Keratinocyte (primary cell): ENCODE data around the gene PARP1. TPM values are rescaled to one million over a fixed set of nuclear protein-coding genes. Genes with fewer than 3 reads are reported as not detected.

Experiments used
- DNase-seq: peaks from one replicate; pipeline ENCODE4 v3.0.0-alpha.2; 2011; ENCODE audit warnings: low read depth, missing footprints, low spot score
- FAIRE-seq: peaks from 2 replicates; lab custom pipeline; 2011; peaks lifted over from hg19 to GRCh38; lab: Jason Lieb, UNC
- H2AFZ ChIP-seq: 2 replicates; pipeline ENCODE4 v1.6.0; 2012; ENCODE audit warnings: low read length, control low read depth, inconsistent platforms; ENCODE audit not compliant: control insufficient read depth
- H3K27ac ChIP-seq: 2 replicates; pipeline ENCODE4 v1.5.1; 2011; ENCODE audit warnings: low read length; ENCODE audit not compliant: control insufficient read depth, insufficient read depth
- H3K27me3 ChIP-seq: 3 replicates; pipeline ENCODE4 v1.6.0; 2011; ENCODE audit warnings: low read length; ENCODE audit not compliant: control insufficient read depth, insufficient read depth; ENCODE audit errors: extremely low read depth
- H3K36me3 ChIP-seq, 2 experiments: 2 replicates in 1 of 2; 3 replicates in 1 of 2; pipeline ENCODE4 v1.5.1; 2011; ENCODE audit warnings: low read length in 2 of 2, mild to moderate bottlenecking in 1 of 2; ENCODE audit not compliant: control insufficient read depth in 2 of 2, insufficient read depth in 2 of 2; ENCODE audit errors: extremely low read depth in 1 of 2
- H3K4me1 ChIP-seq: 3 replicates; pipeline ENCODE4 v1.5.1; 2011; ENCODE audit warnings: low read length; ENCODE audit not compliant: control insufficient read depth, insufficient read depth; ENCODE audit errors: extremely low read depth
- H3K4me2 ChIP-seq: 3 replicates; pipeline ENCODE4 v1.6.0; 2011; ENCODE audit warnings: low read depth, low read length; ENCODE audit not compliant: control insufficient read depth, insufficient read depth; ENCODE audit errors: extremely low read depth
- H3K4me3 ChIP-seq, 3 experiments: fragments of 200-600 bp in 1 of 3; sonication (generic) in 1 of 3; 2 replicates in 2 of 3; 3 replicates in 1 of 3; pipeline ENCODE4 v1.5.1; 2011 to 2016; ENCODE audit warnings: low read length in 3 of 3, mild to moderate bottlenecking in 3 of 3, control low read depth in 2 of 3, inconsistent platforms in 1 of 3, low read depth in 1 of 3, mixed read lengths in 1 of 3, mixed run types in 1 of 3, moderate library complexity in 1 of 3; ENCODE audit not compliant: control insufficient read depth in 2 of 3, insufficient read depth in 2 of 3; ENCODE audit errors: extremely low read depth in 1 of 3
- H3K79me2 ChIP-seq: 2 replicates; pipeline ENCODE4 v1.6.0; 2012; ENCODE audit warnings: low read length; ENCODE audit not compliant: control insufficient read depth, insufficient read depth
- H3K9ac ChIP-seq: 3 replicates; pipeline ENCODE4 v1.6.0; 2011; ENCODE audit warnings: low read length; ENCODE audit not compliant: control insufficient read depth, insufficient read depth; ENCODE audit errors: extremely low read depth
- H3K9me1 ChIP-seq: 3 replicates; pipeline ENCODE4 v1.6.0; 2011; ENCODE audit warnings: low read length; ENCODE audit not compliant: control insufficient read depth, insufficient read depth; ENCODE audit errors: extremely low read depth
- H3K9me3 ChIP-seq: 2 replicates; pipeline ENCODE4 v1.5.1; 2012; ENCODE audit warnings: low read depth, low read length; ENCODE audit not compliant: control insufficient read depth
- H4K20me1 ChIP-seq: 3 replicates; pipeline ENCODE4 v1.6.0; 2011; ENCODE audit warnings: low read length; ENCODE audit not compliant: control insufficient read depth, insufficient read depth; ENCODE audit errors: extremely low read depth
- CTCF ChIP-seq, 3 experiments: IDR thresholded peaks in 1 of 3; conservative IDR thresholded peaks in 1 of 3; optimal IDR thresholded peaks in 1 of 3; 2 replicates in 2 of 3; 3 replicates in 1 of 3; pipeline versions ENCODE3 to v1.5.1; 2011; ENCODE audit warnings: low read length in 3 of 3, mild to moderate bottlenecking in 3 of 3, moderate library complexity in 2 of 3, control low read depth in 1 of 3, inconsistent platforms in 1 of 3; ENCODE audit not compliant: insufficient read depth in 2 of 3; ENCODE audit errors: extremely low read depth in 1 of 3
- EZH2 ChIP-seq: IDR thresholded peaks from one replicate; pipeline ENCODE4 v1.6.1; 2012; ENCODE audit warnings: inconsistent platforms, mild to moderate bottlenecking, low read length, moderate library complexity
- dilution Hi-C: fragments of 300-500 bp; cut with MboI; formaldehyde crosslinking; loops from one replicate; pipeline ENCODE4 v1.7.0; 2020; ENCODE audit warnings: low sequenced_read_pairs; ENCODE audit not compliant: extremely low pct_ligation_motif_present
- polyA plus RNA-seq, 5 experiments: library from polyadenylated mRNA; depleted of rRNA in 3 of 5; stranded (reverse) in 3 of 5; stranded (forward) in 1 of 5; unstranded in 1 of 5; fragments of >200 nt; gene quantifications; 1 replicate in 1 of 5; 2 replicates in 3 of 5; 3 replicates in 1 of 5; pipeline versions ENCODE4 v1.2.1 to v1.2.3, GENCODE V29; 2011 to 2012; ENCODE audit warnings: missing spikeins in 2 of 5, low read depth in 1 of 5, low replicate concordance in 1 of 5

PARP1 gene
- polyA plus RNA-seq, 1 donor (not counting 4 experiments of a cell fraction or from before 2014, with no cell fraction given) = 62.9 TPM

- dilution Hi-C loops = no loop called here
- no peak for TF ChIP-seq CTCF (optimal IDR thresholded peaks at IDR 0.05 in 1 of 3, IDR thresholded peaks at IDR 0.05 in 1 of 3, conservative IDR thresholded peaks at IDR 0.05 in 1 of 3; ENCODE audit: extremely low read depth in 1 of 3, insufficient read depth in 2 of 3, low read length in 3 of 3)
- Histone ChIP-seq H3K4me3 (no peak overlapping the region), H3K79me2 (no peaks in the 10 kb centered on the region), H3K4me2 (no peak overlapping the region), H3K36me3 (peaks cover 12 to 19% of the 10 kb centered on the region in 2 experiments), H3K9me3 (no peaks in the 10 kb centered on the region), H4K20me1 (no peaks in the 10 kb centered on the region), H3K4me1 (no peaks in the 10 kb centered on the region), H2AFZ (no peak overlapping the region), H3K27me3 (no peaks in the 10 kb centered on the region), H3K9me1 (no peaks in the 10 kb centered on the region), H3K27ac (no peak overlapping the region), H3K9ac (no peak overlapping the region)
- no peak for FAIRE-seq
- no peak for DNase-seq
Measured at GRCh38 chr1:226360106-226360746, 47.7 kb downstream of the PARP1 start.

- TF ChIP-seq CTCF (optimal IDR thresholded peaks at IDR 0.05 in 1 of 3, IDR thresholded peaks at IDR 0.05 in 1 of 3, conservative IDR thresholded peaks at IDR 0.05 in 1 of 3; ENCODE audit: extremely low read depth in 1 of 3, insufficient read depth in 2 of 3, low read length in 3 of 3) = no peak
- TF ChIP-seq EZH2 = no peak
- Histone ChIP-seq H2AFZ (no peak overlapping the region), H3K4me2 (no peak overlapping the region), H3K4me1 (no peaks in the 10 kb centered on the region), H4K20me1 (no peaks in the 10 kb centered on the region), H3K9me1 (no peaks in the 10 kb centered on the region), H3K9ac (no peak overlapping the region), H3K79me2 (no peaks in the 10 kb centered on the region), H3K36me3 (peaks cover 4% of the 10 kb centered on the region in 2 experiments), H3K27me3 (no peaks in the 10 kb centered on the region), H3K27ac (no peak overlapping the region), H3K9me3 (no peaks in the 10 kb centered on the region), H3K4me3 (no peak overlapping the region)
- DNase-seq (no peak), FAIRE-seq (no peak)
- dilution Hi-C loops = no loop called here
Measured at GRCh38 chr1:226357416-226357815, 50.5 kb downstream of the PARP1 start.
